Activated naive CD8-positive, alpha-beta T cell (primary cell): Measurements from ENCODE around the gene PPP2R5A.

Experiments used
- H3K27ac Mint-ChIP-seq: one replicate; pipeline ENCODE4 v1.8.0; 2021; ENCODE audit warnings: mixed read lengths
- H3K27me3 Mint-ChIP-seq: one replicate; pipeline ENCODE4 v1.8.0; 2021; ENCODE audit warnings: mixed read lengths
- H3K36me3 Mint-ChIP-seq: one replicate; pipeline ENCODE4 v1.8.0; 2021; ENCODE audit warnings: mixed read lengths
- H3K4me1 Mint-ChIP-seq: one replicate; pipeline ENCODE4 v1.8.0; 2021; ENCODE audit warnings: low read depth, mixed read lengths
- H3K4me3 Mint-ChIP-seq: one replicate; pipeline ENCODE4 v1.8.0; 2021; ENCODE audit warnings: mild to moderate bottlenecking, mixed read lengths
- H3K9me3 Mint-ChIP-seq: one replicate; pipeline ENCODE4 v1.8.0; 2021; ENCODE audit warnings: low read depth, mixed read lengths

Gene PPP2R5A

DNA sequence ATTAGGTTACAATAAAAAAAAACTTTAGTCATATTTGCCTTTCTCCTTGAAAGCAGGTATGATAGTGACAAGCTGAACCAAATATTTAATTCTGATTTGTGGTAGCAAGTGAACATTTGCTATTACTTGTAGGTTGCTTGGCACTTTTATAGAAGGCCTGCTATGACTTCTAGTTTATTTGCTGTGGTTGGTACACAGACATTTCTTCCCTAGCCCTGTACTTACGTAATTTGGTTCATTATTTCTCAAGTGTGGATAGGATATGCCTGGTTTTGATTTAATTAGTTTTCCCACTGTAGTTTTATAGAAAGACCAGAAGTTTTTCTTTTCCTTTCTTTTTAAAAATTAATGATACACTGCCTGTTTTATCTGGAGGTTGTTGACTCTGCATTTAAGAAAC, 55.9 kb downstream of the PPP2R5A start:
- H3K4me1 Mint-ChIP-seq, result peaks cover 2% of the 10 kb centered on the region
- no peaks in the 10 kb centered on the region for H3K27me3 Mint-ChIP-seq
- H3K36me3 Mint-ChIP-seq, result peaks cover 8% of the 10 kb centered on the region
- no peak overlapping the region for H3K27ac Mint-ChIP-seq
- no peaks in the 10 kb centered on the region for H3K9me3 Mint-ChIP-seq
- no peak overlapping the region for H3K4me3 Mint-ChIP-seq

DNA sequence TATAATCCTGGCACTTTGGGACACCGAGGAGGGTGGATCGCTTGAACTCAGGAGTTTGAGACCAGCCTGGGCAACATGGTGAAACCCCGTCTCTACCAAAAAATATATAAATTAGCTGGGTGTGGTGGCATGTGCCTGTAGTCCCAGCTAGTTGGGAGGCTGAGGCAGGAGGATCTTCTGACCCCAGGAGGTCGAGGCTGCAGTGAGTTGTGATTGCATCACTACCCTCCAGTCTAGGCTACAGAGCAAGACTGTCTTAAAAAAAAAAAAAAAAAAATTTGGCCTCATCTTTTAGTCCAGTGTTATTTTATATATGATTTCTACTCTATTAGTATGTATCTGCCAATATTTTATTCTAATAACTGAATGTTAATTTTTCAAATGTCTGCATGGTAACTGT, 59.7 kb downstream of the PPP2R5A start:
- no peaks in the 10 kb centered on the region for H3K27me3 Mint-ChIP-seq
- peaks cover 4% of the 10 kb centered on the region for H3K36me3 Mint-ChIP-seq
- H3K4me3 Mint-ChIP-seq, result no peak overlapping the region
- H3K4me1 Mint-ChIP-seq, result peaks cover 2% of the 10 kb centered on the region
- H3K9me3 Mint-ChIP-seq, result no peaks in the 10 kb centered on the region
- H3K27ac Mint-ChIP-seq, result no peak overlapping the region

DNA sequence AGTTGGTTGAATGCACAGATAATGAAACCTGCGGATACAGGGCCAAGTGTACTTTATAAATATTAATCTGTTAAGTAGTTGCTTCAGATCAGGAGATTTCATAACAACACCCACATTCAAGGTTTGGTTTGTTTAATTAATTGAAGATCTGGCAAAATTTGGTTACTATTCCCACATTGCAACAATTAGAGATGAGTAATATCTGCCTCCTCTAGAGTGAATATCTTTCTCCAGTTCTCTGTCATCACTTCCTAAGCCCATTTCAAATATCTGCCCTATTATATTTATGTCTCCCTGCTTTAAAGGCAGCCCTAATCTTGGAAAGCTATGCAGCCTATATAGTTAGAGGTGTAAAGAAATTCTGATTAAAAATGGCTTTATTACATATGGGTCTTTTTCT, 61.4 kb downstream of the PPP2R5A start:
- H3K27ac Mint-ChIP-seq, result no peak overlapping the region

DNA sequence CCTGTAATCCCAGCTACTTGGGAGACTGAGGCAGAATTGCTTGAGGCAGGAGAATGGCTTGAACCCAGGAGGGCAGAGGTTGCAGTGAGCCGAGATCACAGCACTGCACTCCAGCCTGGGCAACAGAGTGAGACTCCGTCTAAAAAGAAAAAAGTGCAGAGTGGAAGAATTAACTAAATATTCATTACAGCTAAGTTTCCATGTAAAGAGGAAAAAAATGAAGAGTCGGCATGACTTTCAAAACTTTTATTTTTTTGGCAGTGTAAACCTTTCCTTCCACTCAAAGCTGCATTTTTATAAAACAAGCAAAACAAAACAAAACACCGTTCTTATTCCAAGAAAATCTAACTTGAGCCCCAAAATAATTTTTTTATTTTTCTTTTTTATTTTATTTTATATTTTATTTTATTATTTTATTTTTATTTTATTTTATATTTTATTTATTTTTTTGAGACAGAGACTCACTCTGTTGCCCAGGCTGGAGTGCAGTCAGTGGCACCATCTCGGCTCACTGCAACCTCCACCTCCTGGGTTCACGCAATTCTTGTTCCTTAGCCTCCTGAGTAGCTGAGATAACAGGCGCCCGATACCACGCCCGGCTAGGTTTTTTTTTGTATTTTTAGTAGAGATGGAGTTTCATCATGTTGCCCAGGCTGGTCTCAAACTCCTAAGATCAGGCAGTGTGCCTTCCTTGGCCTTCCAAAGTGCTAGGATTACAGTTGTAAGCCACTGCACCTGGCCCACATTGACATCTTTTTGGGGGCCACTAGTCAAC, 66.6 kb downstream of the PPP2R5A start:
- Mint-ChIP-seq H3K27ac (peak overlapping the region; percentile 10), H3K27me3 (no peaks in the 10 kb centered on the region), H3K9me3 (no peaks in the 10 kb centered on the region), H3K4me3 (no peak overlapping the region), H3K4me1 (no peaks in the 10 kb centered on the region), H3K36me3 (peaks cover 3% of the 10 kb centered on the region)

More for the DNA sequence above, 61.4 kb downstream of the PPP2R5A start:
- H3K36me3 Mint-ChIP-seq, result peaks cover 4% of the 10 kb centered on the region
- peaks cover 2% of the 10 kb centered on the region for H3K4me1 Mint-ChIP-seq
- no peak overlapping the region for H3K4me3 Mint-ChIP-seq
- no peaks in the 10 kb centered on the region for H3K9me3 Mint-ChIP-seq
- H3K27me3 Mint-ChIP-seq, result no peaks in the 10 kb centered on the region

DNA sequence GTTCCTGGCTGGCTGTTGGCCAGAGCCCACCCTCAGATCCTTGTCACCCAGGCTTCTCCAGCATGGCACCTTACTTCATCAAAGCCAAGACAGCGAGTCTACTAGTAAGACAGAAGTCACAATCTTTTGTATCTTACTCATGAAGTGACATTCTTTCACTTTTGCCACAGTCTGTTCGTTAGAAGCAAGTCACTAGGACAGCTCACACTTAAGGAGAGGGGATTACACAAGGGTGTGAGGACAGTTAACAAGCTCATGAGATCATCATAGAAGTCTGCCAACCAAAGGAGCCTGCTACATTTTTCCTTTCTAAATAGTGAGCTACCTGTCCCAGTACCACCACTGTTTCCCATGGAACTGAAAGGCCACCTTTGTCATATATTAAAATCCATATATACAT, 68.0 kb downstream of the PPP2R5A start:
- peak overlapping the region; percentile 81 for H3K27ac Mint-ChIP-seq
- peaks cover 4% of the 10 kb centered on the region for H3K36me3 Mint-ChIP-seq
- H3K4me3 Mint-ChIP-seq, result no peak overlapping the region
- H3K4me1 Mint-ChIP-seq, result no peaks in the 10 kb centered on the region
- no peaks in the 10 kb centered on the region for H3K27me3 Mint-ChIP-seq
- no peaks in the 10 kb centered on the region for H3K9me3 Mint-ChIP-seq

DNA sequence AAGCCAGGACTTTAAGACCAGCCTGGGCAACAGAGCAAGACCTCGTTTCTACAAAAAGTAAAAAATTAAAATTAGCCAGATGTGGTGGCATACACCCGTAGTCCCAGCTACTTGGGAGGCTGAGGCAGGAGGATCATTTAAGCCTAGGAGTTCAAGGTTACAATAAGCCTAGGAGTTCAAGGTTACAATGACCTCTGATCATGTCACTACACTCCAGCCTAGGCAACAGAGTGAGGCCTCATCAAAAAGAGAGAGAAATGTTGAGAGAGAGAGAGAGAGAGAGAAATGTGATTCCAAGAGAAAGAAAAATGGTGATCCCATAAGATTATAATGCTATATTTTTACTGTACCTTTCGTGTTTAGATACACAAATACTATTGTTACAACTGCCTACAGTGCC, 69.3 kb downstream of the PPP2R5A start:
- Mint-ChIP-seq H3K4me3 (no peak overlapping the region), H3K9me3 (no peaks in the 10 kb centered on the region), H3K27me3 (no peaks in the 10 kb centered on the region), H3K27ac (peak overlapping the region; percentile 54), H3K36me3 (peaks cover 7% of the 10 kb centered on the region), H3K4me1 (no peaks in the 10 kb centered on the region)

GRCh38 chr1:212355230-212355969, 70.2 kb downstream of the PPP2R5A start:
- Mint-ChIP-seq H3K4me3 (no peak overlapping the region), H3K36me3 (peaks cover 7% of the 10 kb centered on the region), H3K27ac (peak overlapping the region; percentile 46), H3K9me3 (no peaks in the 10 kb centered on the region), H3K4me1 (no peaks in the 10 kb centered on the region), H3K27me3 (no peaks in the 10 kb centered on the region)

DNA sequence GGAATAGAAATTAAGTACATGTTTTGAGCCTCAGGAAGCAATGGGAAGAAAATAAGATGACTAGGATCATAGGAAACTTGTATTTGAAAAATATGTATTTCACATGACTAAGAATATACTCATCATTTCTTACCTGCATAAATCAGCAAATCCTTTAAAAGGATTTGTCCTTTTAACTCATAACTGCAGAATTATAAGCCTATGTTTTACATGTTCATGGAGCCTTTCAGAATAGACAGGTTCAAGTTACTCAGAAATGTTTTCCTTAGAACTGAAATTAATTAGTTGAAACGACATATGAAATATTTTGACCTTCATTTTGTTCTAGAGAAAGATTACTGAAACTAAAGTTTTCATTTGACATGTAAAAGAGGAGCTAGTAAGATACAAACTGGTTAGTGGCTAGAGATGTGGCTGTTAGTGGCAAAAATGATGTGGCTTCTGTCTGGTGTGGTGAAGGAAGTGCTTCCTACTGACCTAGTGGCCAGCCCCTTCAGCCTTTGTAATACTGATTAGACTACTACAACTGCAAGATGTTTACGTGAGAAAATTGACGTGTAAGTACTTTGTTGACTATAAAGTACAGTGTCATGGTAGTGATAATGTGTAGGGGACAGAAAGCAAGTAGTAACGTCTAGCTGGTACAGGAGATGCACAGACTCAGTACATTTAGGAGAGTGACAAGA, 74.7 kb downstream of the PPP2R5A start:
- Mint-ChIP-seq H3K4me1 (no peaks in the 10 kb centered on the region), H3K4me3 (no peak overlapping the region), H3K9me3 (no peaks in the 10 kb centered on the region), H3K36me3 (peaks cover 4% of the 10 kb centered on the region), H3K27me3 (no peaks in the 10 kb centered on the region), H3K27ac (peak overlapping the region; percentile 85)

- Mint-ChIP-seq H3K9me3 (no peaks in the 10 kb centered on the region), H3K4me3 (no peak overlapping the region), H3K36me3 (peaks cover 5% of the 10 kb centered on the region), H3K4me1 (no peaks in the 10 kb centered on the region), H3K27me3 (no peaks in the 10 kb centered on the region), H3K27ac (no peak overlapping the region)
These were observed 79.8 kb downstream of the PPP2R5A start for GRCh38 chr1:212364985-212365384.

DNA sequence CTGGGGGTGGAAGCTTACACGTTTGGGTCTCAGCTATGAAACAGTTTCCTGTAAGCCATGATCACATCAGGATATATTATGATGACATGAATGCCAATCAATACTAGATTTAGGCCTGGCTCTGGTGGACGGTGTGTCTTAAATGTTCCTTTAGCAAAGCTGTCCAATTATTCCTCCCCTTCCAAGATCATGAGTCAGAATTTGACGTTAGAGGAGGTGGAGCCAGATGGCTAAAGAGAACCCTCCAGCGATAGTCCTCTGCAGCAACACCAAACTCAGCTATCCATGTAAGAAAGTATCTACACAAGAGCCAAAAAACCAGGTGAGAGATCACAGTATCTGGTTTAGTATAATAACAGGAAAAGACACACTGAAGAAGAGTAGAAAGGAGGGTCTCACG, 81.7 kb downstream of the PPP2R5A start:
- Mint-ChIP-seq H3K4me1 (no peaks in the 10 kb centered on the region), H3K36me3 (peaks cover 14% of the 10 kb centered on the region), H3K27ac (peak overlapping the region; percentile 58), H3K9me3 (no peaks in the 10 kb centered on the region), H3K4me3 (no peak overlapping the region), H3K27me3 (no peaks in the 10 kb centered on the region)

DNA sequence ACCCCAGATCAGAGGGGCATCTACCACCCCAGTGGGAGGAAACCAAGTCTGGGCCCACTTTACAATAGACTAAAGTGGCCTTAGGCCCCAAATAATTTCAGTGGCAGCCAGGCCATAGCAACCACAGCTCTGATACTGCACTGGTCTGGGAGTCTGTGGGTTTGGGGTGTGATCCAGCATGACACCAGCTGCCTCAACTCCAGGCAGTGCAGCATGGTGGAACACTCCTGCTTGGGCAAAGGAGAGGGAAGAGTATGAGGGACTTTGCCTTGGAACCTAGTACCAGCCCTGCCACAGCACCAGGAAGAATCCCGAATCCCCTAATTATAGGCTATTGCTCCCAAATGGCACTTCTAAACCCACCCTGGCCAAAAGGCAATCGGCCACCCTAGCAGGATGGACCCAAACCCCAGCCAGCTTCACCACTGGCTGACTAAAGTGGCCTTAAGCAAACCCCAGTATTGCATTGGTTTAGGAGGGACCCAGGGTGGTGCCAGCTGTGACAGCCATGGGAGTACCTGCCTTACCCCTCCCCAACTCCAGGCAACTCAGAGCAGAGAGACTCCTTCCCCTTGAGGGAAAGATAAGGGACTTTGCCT, 82.4 kb downstream of the PPP2R5A start:
- peaks cover 2% of the 10 kb centered on the region for H3K4me1 Mint-ChIP-seq
- H3K27ac Mint-ChIP-seq, result no peak overlapping the region
- no peaks in the 10 kb centered on the region for H3K9me3 Mint-ChIP-seq
- no peak overlapping the region for H3K4me3 Mint-ChIP-seq
- peaks cover 19% of the 10 kb centered on the region for H3K36me3 Mint-ChIP-seq
- H3K27me3 Mint-ChIP-seq, result no peaks in the 10 kb centered on the region

- H3K9me3 Mint-ChIP-seq, result no peaks in the 10 kb centered on the region
- no peak overlapping the region for H3K4me3 Mint-ChIP-seq
- H3K36me3 Mint-ChIP-seq, result peaks cover 24% of the 10 kb centered on the region
- H3K27me3 Mint-ChIP-seq, result no peaks in the 10 kb centered on the region
- H3K27ac Mint-ChIP-seq, result no peak overlapping the region
- H3K4me1 Mint-ChIP-seq, result peaks cover 2% of the 10 kb centered on the region
These were observed 82.9 kb downstream of the PPP2R5A start for GRCh38 chr1:212368073-212368484.

DNA sequence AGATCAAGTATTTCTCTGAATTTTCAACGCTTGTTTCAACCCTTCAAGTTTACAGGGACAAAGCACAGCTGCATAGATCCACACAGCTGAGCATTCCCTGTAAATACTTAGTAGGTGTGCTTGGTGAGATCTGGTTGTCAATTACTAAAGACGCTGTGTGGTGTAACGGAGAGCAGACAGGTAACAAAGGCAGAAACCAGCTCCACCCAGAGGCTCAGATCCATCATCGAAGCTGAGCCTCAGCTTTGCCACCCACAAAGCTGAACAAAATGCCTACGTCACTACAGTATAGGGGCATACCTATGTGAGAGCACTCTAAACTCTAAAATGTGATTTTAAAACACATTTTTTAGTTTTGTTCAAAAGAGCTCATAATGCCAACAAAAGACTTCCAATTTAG, 90.8 kb downstream of the PPP2R5A start:
- no peaks in the 10 kb centered on the region for H3K9me3 Mint-ChIP-seq
- peaks cover 12% of the 10 kb centered on the region for H3K4me1 Mint-ChIP-seq
- peaks cover 31% of the 10 kb centered on the region for H3K36me3 Mint-ChIP-seq
- H3K27me3 Mint-ChIP-seq, result no peaks in the 10 kb centered on the region
- no peak overlapping the region for H3K27ac Mint-ChIP-seq
- H3K4me3 Mint-ChIP-seq, result no peak overlapping the region

DNA sequence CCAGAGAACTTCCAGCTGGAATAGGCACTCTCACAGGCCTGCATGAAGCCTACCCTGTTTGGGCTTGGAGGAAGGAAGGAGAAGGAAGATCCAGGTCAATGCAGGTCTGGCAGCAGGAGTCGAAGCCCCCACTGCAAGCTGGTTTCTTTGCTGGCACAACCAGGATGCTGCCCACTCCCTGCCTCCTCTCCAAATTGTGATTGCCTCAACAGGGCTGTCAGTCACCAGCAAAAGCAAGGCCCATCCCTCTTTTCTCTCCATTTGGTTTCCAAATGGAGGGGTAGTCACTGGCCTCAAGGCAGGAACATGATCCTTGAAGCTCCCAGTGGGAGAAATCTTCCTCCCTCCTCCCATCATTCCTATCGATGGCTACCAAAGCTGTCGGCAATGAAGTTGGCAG, 92.4 kb downstream of the PPP2R5A start:
- no peak overlapping the region for H3K27ac Mint-ChIP-seq
- no peak overlapping the region for H3K4me3 Mint-ChIP-seq
- no peaks in the 10 kb centered on the region for H3K27me3 Mint-ChIP-seq
- peaks cover 21% of the 10 kb centered on the region for H3K36me3 Mint-ChIP-seq
- H3K4me1 Mint-ChIP-seq, result peaks cover 10% of the 10 kb centered on the region
- no peaks in the 10 kb centered on the region for H3K9me3 Mint-ChIP-seq

GRCh38 chr1:212379366-212379765, 94.2 kb downstream of the PPP2R5A start:
- H3K4me3 Mint-ChIP-seq, result no peak overlapping the region
- H3K27ac Mint-ChIP-seq, result no peak overlapping the region
- H3K27me3 Mint-ChIP-seq, result no peaks in the 10 kb centered on the region
- peaks cover 11% of the 10 kb centered on the region for H3K36me3 Mint-ChIP-seq
- H3K9me3 Mint-ChIP-seq, result no peaks in the 10 kb centered on the region
- peaks cover 10% of the 10 kb centered on the region for H3K4me1 Mint-ChIP-seq
